ENCODE data around the gene CAPZA1.

Gene CAPZA1

DNA sequence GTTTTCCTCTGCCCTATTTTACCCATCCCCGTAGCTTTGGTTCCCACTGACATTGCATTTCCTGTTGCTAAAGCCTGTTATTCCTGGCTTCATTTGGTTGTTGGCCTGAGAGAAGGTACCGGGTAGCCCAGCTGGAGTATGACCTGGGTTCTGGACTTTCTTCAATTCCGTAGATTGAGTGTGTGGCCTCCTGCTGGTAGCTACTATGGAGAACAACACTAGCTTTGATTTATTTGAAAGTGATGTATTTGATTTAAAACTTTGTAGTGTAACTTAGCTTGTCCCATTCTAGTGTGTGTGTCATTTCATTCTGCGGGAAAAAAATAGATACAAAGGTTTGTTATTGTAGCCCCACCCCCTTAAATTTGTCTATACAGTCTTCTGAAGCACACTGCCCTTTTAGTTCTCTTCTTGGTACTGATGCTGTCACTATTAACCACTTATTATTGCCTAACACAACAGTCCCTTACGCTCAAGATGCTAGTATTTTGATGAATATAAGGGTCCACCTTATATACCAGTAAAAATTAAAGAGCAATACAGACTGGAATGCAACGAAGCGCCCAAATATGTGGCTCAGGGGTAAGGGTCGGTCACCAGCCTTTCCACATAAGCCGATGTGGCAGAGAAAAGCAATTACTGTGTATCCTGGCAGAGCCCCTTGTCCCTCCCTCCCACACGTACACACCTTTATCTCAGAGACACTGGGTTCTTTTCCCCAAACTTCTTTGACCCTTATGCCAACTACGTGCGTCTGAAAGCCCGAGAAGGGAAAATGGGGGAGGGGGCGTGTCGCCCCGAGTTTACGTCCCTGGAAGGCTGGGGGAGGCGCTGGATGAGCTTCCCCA, 54.2 kb downstream of the CAPZA1 start:
- peak; percentile 23 to 59 for DNase-seq
- Histone ChIP-seq H4K91ac (ENCODE audit: low read depth, low read length) (peak overlapping the region; percentile 76), H2BK12ac (ENCODE audit: low read length) (no peak overlapping the region), H2BK120ac (ENCODE audit: insufficient read depth, low read length, poor library complexity) (no peak overlapping the region), H3K18ac (ENCODE audit: low read length) (peak overlapping the region; percentile 85), H3K36me3 (ENCODE audit: control insufficient read depth in 1 of 2, insufficient read depth in 2 of 2, low read length in 2 of 2) (peaks cover 2 to 5% of the 10 kb centered on the region in 2 experiments), H3K4me1 (ENCODE audit: control insufficient read depth in 1 of 2, insufficient read depth in 2 of 2, low read length in 2 of 2) (peaks cover 0 to 5% of the 10 kb centered on the region in 2 experiments), H4K12ac (ENCODE audit: low read depth, low read length) (no peak overlapping the region), H3K9me3 (ENCODE audit: insufficient read depth, low read depth, low read length) (no peaks in the 10 kb centered on the region), H3K23ac (ENCODE audit: low read length) (no peak overlapping the region), H3K27ac (ENCODE audit: low read depth, low read length) (peak overlapping the region; percentile 68), H4K8ac (ENCODE audit: low read depth, low read length) (peak overlapping the region; percentile 33), H3K9ac (ENCODE audit: low read length) (peak overlapping the region; percentile 50), H2BK5ac (ENCODE audit: low read depth, low read length, poor library complexity) (no peak overlapping the region), H2AK5ac (ENCODE audit: low read length) (no peak overlapping the region), H3K27me3 (ENCODE audit: insufficient read depth, low read length) (no peaks in the 10 kb centered on the region), H3K14ac (ENCODE audit: low read length) (peak overlapping the region; percentile 52), H3K4me2 (ENCODE audit: low read length) (peak overlapping the region; percentile 71), H3K79me1 (ENCODE audit: low read length) (peaks cover 14% of the 10 kb centered on the region), H3K79me2 (ENCODE audit: control insufficient read depth, insufficient read depth, low read length, poor library complexity) (peaks cover 12% of the 10 kb centered on the region), H3K4ac (ENCODE audit: low read depth, low read length) (no peak overlapping the region), H3K4me3 (ENCODE audit: low read depth, low read length) (peak overlapping the region; percentile 77), H2AFZ (ENCODE audit: insufficient read depth, low read length, poor library complexity) (peak overlapping the region; percentile 20)
- WGBS (ENCODE audit: extremely low coverage, insufficient coverage, insufficient read length): no CpG with 5 or more reads among the region's 18 CpGs

DNA sequence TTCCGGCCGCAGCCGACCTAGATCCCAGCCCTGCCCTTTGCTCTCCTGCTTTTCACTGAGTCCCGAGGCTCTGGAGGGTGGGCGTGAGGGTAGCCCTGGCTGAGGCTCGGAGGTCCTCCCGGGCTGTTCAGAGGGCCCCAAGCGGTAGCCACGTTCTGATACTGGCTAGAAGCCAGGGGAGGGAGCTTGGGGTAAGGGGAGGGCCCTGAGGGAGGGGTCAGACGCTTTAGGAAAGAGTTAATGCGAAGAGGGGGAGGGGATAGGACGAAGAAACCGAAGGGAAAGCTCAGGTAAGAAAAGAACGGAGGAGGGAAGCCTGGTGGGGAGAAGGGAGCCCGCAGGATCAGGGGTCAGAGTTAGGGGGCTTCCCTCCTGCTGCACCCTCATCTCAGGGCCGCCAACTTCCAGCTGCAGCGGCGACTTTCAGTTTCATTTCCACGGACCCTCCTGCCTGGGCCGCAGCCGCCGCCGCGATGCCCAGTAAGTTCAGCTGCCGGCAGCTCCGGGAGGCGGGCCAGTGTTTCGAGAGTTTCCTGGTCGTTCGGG, 54.9 kb downstream of the CAPZA1 start, which contains the start of gene MOV10:
Gene MOV10, plus strand, starts transcription at position 220 of the 546 bp plus-strand sequence. Its CDS starts 254 bp downstream, at position 474.
- Histone ChIP-seq H3K27ac (ENCODE audit: low read depth, low read length) (peak within 1 kb of the TSS; percentile 68), H3K4ac (ENCODE audit: low read depth, low read length) (peak within 1 kb of the TSS; percentile 43), H4K12ac (ENCODE audit: low read depth, low read length) (peak within 1 kb of the TSS; percentile 17), H2AK5ac (ENCODE audit: low read length) (peak within 1 kb of the TSS; percentile 3), H3K27me3 (ENCODE audit: insufficient read depth, low read length) (no peaks in the 10 kb centered on the region), H2AFZ (ENCODE audit: insufficient read depth, low read length, poor library complexity) (peak within 1 kb of the TSS; percentile 61), H3K23ac (ENCODE audit: low read length) (no peak within 1 kb of the TSS), H3K14ac (ENCODE audit: low read length) (peak within 1 kb of the TSS; percentile 89), H3K4me2 (ENCODE audit: low read length) (peak within 1 kb of the TSS; percentile 71), H2BK120ac (ENCODE audit: insufficient read depth, low read length, poor library complexity) (peak within 1 kb of the TSS; percentile 56), H3K9ac (ENCODE audit: low read length) (peak within 1 kb of the TSS; percentile 50), H4K8ac (ENCODE audit: low read depth, low read length) (peak within 1 kb of the TSS; percentile 33), H3K79me2 (ENCODE audit: control insufficient read depth, insufficient read depth, low read length, poor library complexity) (peaks cover 12% of the 10 kb centered on the region), H2BK12ac (ENCODE audit: low read length) (no peak within 1 kb of the TSS), H4K91ac (ENCODE audit: low read depth, low read length) (peak within 1 kb of the TSS; percentile 76), H3K18ac (ENCODE audit: low read length) (peak within 1 kb of the TSS; percentile 85), H3K4me1 (ENCODE audit: control insufficient read depth in 1 of 2, insufficient read depth in 2 of 2, low read length in 2 of 2) (peaks cover 0 to 5% of the 10 kb centered on the region in 2 experiments), H3K79me1 (ENCODE audit: low read length) (peaks cover 14% of the 10 kb centered on the region), H2BK5ac (ENCODE audit: low read depth, low read length, poor library complexity) (peak within 1 kb of the TSS; percentile 50), H3K36me3 (ENCODE audit: control insufficient read depth in 1 of 2, insufficient read depth in 2 of 2, low read length in 2 of 2) (peaks cover 2 to 5% of the 10 kb centered on the region in 2 experiments), H3K4me3 (ENCODE audit: low read depth, low read length) (peak within 1 kb of the TSS; percentile 77), H3K9me3 (ENCODE audit: insufficient read depth, low read depth, low read length) (no peaks in the 10 kb centered on the region)
- peak; percentile 41 to 73 for DNase-seq
- no CpG with 5 or more reads among the region's 30 CpGs for WGBS (ENCODE audit: extremely low coverage, insufficient coverage, insufficient read length)

DNA sequence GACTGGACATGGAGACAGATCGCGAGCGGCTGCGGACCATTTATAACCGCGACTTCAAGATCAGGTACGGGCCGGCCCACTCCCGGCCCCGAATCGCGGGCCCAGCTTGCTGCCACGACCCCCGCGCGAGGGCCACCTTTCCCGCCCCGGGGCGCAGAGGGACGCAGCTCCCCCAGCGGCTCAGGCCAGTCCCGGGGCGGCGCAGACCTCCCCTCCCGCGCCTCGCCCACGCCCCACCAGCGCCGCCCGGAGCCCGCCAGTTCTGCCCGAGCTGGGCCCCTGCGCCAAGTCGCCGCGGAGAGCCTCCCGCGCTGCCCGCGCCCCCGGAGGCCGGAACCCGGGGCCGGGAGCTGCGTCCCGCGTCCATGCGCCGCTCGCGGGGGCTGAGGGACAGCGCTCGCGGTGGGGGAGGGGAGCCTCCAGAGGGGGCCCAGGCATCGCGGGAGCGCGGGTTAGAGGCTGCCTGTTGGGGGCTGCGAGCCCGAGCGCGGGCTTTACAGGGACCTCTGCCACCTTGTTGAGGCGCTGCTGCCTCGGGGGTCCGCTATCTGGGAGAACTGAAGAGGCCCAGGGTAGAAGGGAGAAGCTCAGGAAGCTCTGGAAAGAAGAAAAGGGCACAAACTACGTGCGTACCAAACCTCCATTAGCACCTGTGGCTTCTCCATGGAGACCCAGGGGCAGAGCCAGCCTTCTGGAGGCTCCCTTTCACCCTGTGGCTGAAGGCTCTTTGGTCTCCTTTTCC, 55.5 kb downstream of the CAPZA1 start:
- Histone ChIP-seq H3K27ac (ENCODE audit: low read depth, low read length) (peak overlapping the region; percentile 68), H3K14ac (ENCODE audit: low read length) (peak overlapping the region; percentile 89), H3K4me3 (ENCODE audit: low read depth, low read length) (peak overlapping the region; percentile 77), H2BK120ac (ENCODE audit: insufficient read depth, low read length, poor library complexity) (peak overlapping the region; percentile 56), H2AK5ac (ENCODE audit: low read length) (no peak overlapping the region), H3K9ac (ENCODE audit: low read length) (peak overlapping the region; percentile 48), H4K12ac (ENCODE audit: low read depth, low read length) (peak overlapping the region; percentile 17), H2AFZ (ENCODE audit: insufficient read depth, low read length, poor library complexity) (peak overlapping the region; percentile 61), H4K8ac (ENCODE audit: low read depth, low read length) (peak overlapping the region; percentile 24), H3K79me2 (ENCODE audit: control insufficient read depth, insufficient read depth, low read length, poor library complexity) (peaks cover 12% of the 10 kb centered on the region), H3K27me3 (ENCODE audit: insufficient read depth, low read length) (no peaks in the 10 kb centered on the region), H2BK5ac (ENCODE audit: low read depth, low read length, poor library complexity) (peak overlapping the region; percentile 13), H2BK12ac (ENCODE audit: low read length) (no peak overlapping the region), H3K4me2 (ENCODE audit: low read length) (peak overlapping the region; percentile 71), H3K79me1 (ENCODE audit: low read length) (peaks cover 14% of the 10 kb centered on the region), H3K36me3 (ENCODE audit: control insufficient read depth in 1 of 2, insufficient read depth in 2 of 2, low read length in 2 of 2) (no peaks in the 10 kb centered on the region), H3K4ac (ENCODE audit: low read depth, low read length) (peak overlapping the region; percentile 43), H4K91ac (ENCODE audit: low read depth, low read length) (peak overlapping the region; percentile 76), H3K23ac (ENCODE audit: low read length) (no peak overlapping the region), H3K18ac (ENCODE audit: low read length) (peak overlapping the region; percentile 83), H3K9me3 (ENCODE audit: insufficient read depth, low read depth, low read length) (no peaks in the 10 kb centered on the region), H3K4me1 (ENCODE audit: control insufficient read depth in 1 of 2, insufficient read depth in 2 of 2, low read length in 2 of 2) (peaks cover 0 to 5% of the 10 kb centered on the region in 2 experiments)
- no CpG with 5 or more reads among the region's 68 CpGs for WGBS (ENCODE audit: extremely low coverage, insufficient coverage, insufficient read length)
- no peak for DNase-seq

DNA sequence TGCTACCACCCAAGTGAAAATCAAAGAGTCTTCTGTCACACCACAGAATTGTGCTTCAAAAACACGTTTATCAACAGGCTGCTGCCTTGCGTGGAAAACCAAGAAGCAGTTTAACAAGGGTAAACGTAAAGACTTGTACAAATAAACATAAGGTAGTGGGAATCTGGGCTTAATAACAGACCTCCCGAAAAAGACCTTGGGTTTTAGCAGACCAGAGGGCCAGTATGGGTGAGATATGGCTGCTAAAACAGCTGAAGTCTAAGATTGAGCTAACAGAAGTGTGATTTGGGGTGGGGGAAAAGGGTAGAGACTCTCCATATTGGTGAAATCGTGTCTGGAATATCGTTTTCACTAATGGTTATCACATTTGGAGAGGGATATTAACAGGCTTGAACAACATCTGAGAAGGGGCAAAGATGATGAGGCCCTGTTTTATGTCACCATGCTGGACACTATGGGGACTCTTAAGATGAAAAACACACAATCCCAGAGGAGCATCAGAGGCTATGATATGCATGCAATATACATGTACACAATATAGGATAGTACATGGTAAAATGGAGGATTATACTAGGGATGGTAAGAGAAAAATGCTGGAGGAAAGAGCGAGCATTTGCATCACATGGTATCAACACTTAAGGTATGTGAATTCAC, 56.2 kb downstream of the CAPZA1 start:
- Histone ChIP-seq H3K14ac (ENCODE audit: low read length) (peak overlapping the region; percentile 89), H3K79me2 (ENCODE audit: control insufficient read depth, insufficient read depth, low read length, poor library complexity) (peaks cover 12% of the 10 kb centered on the region)

More for the DNA sequence above, 56.2 kb downstream of the CAPZA1 start:
- no peak for DNase-seq
- peak overlapping the region; percentile 77 for H3K4me3 ChIP-seq (ENCODE audit: low read depth, low read length)
- no peaks in the 10 kb centered on the region for H3K36me3 ChIP-seq (ENCODE audit: control insufficient read depth in 1 of 2, insufficient read depth in 2 of 2, low read length in 2 of 2)
- no peak overlapping the region for H2BK12ac ChIP-seq (ENCODE audit: low read length)
- H3K27me3 ChIP-seq (ENCODE audit: insufficient read depth, low read length): no peaks in the 10 kb centered on the region
- no peak overlapping the region for H3K4ac ChIP-seq (ENCODE audit: low read depth, low read length)
- H4K12ac ChIP-seq (ENCODE audit: low read depth, low read length): no peak overlapping the region
- no peaks in the 10 kb centered on the region for H3K9me3 ChIP-seq (ENCODE audit: insufficient read depth, low read depth, low read length)
- H3K79me1 ChIP-seq (ENCODE audit: low read length): peaks cover 14% of the 10 kb centered on the region
- H4K8ac ChIP-seq (ENCODE audit: low read depth, low read length): no peak overlapping the region
- peak overlapping the region; percentile 71 for H3K4me2 ChIP-seq (ENCODE audit: low read length)
- H4K91ac ChIP-seq (ENCODE audit: low read depth, low read length): no peak overlapping the region
- H2AK5ac ChIP-seq (ENCODE audit: low read length): no peak overlapping the region
- H2BK120ac ChIP-seq (ENCODE audit: insufficient read depth, low read length, poor library complexity): no peak overlapping the region
- peak overlapping the region; percentile 48 for H3K9ac ChIP-seq (ENCODE audit: low read length)
- H3K4me1 ChIP-seq (ENCODE audit: control insufficient read depth in 1 of 2, insufficient read depth in 2 of 2, low read length in 2 of 2): peaks cover 0 to 5% of the 10 kb centered on the region in 2 experiments
- no CpG with 5 or more reads among the region's 7 CpGs for WGBS (ENCODE audit: extremely low coverage, insufficient coverage, insufficient read length)
- H3K23ac ChIP-seq (ENCODE audit: low read length): no peak overlapping the region
- H2BK5ac ChIP-seq (ENCODE audit: low read depth, low read length, poor library complexity): no peak overlapping the region
- peak overlapping the region; percentile 61 for H2AFZ ChIP-seq (ENCODE audit: insufficient read depth, low read length, poor library complexity)
- H3K18ac ChIP-seq (ENCODE audit: low read length): no peak overlapping the region
- no peak overlapping the region for H3K27ac ChIP-seq (ENCODE audit: low read depth, low read length)
